ENCODE results near the gene MC3R.

- TF ChIP-seq POLR2AphosphoS5 (IDR thresholded peaks at IDR 0.05; ENCODE audit: low read depth, low read length), result no peak
- no peak for TF ChIP-seq POU2F2 (IDR thresholded peaks at IDR 0.05; ENCODE audit: low read depth, low read length)
- TF ChIP-seq POLR2A (IDR thresholded peaks at IDR 0.05; ENCODE audit: low read depth, low read length), result no peak
- TF ChIP-seq TAF1 (IDR thresholded peaks at IDR 0.05; ENCODE audit: low read depth, low read length), result no peak
- no peak for TF ChIP-seq SPI1 (IDR thresholded peaks at IDR 0.05; ENCODE audit: low read depth, low read length)
Measured at GRCh38 chr20:56249244-56249955, 868 bp downstream of the MC3R start.
